CD4-positive, alpha-beta T cell treated with Interleukin-6 for 4 hours (primary cell): ENCODE data around the gene MIR17HG.

Experiments
- DNase-seq: peaks from one replicate; pipeline ENCODE4 v3.0.0-alpha.2; 2020; ENCODE audit warnings: mixed read lengths

MIR17HG gene

GRCh38 chr13:91369441-91369831 is 21.9 kb downstream of the MIR17HG start:
- no peak for DNase-seq

GRCh38 chr13:91370501-91370900 is 23.0 kb downstream of the MIR17HG start:
- DNase-seq = no peak

- no peak for DNase-seq
Measured at GRCh38 chr13:91372911-91373310, 25.4 kb downstream of the MIR17HG start.

GRCh38 chr13:91375116-91375729 is 27.7 kb downstream of the MIR17HG start:
- no peak for DNase-seq

- no peak for DNase-seq
Measured at GRCh38 chr13:91381371-91381770, 33.9 kb downstream of the MIR17HG start.

GRCh38 chr13:91383836-91384235 is 36.3 kb downstream of the MIR17HG start:
- DNase-seq = no peak

- no peak for DNase-seq
Measured at GRCh38 chr13:91384896-91385295, 37.4 kb downstream of the MIR17HG start.

- no peak for DNase-seq
Measured at GRCh38 chr13:91389186-91389585, 41.7 kb downstream of the MIR17HG start.

GRCh38 chr13:91397595-91397994 is 50.1 kb downstream of the MIR17HG start:
- no peak for DNase-seq

- DNase-seq = peak; percentile 82
Measured at GRCh38 chr13:91398413-91399188, 51.1 kb downstream of the MIR17HG start, which contains the start of gene GPC5. Gene GPC5 (plus strand): TSS chr13:91398621.

- DNase-seq = peak; percentile 2
Measured at GRCh38 chr13:91399189-91400062, 51.9 kb downstream of the MIR17HG start.

GRCh38 chr13:91400063-91400399 is 52.5 kb downstream of the MIR17HG start:
- DNase-seq = peak; percentile 3

- DNase-seq = no peak
Measured at GRCh38 chr13:91400671-91401070, 53.2 kb downstream of the MIR17HG start.

GRCh38 chr13:91401920-91402319 is 54.4 kb downstream of the MIR17HG start:
- DNase-seq = no peak
